DMS79 treated with DMSO at 0.1 percent for 48 hours (cell line): ENCODE data around the gene TJAP1.
"Not testable (repeated sequence)": the region's sequence is repeated elsewhere in the genome, so short reads cannot be mapped to it uniquely, and the experiment has no call there.

Experiments
- DNase-seq: peaks from one replicate; lab custom pipeline; 2025; lab: John Stamatoyannopoulos, UW

TJAP1 gene

GRCh38 chr6:43539409-43539808 lies 62.0 kb downstream of the TJAP1 start:
- not testable (repeated sequence) for DNase-seq

GRCh38 chr6:43540507-43540906 lies 63.1 kb downstream of the TJAP1 start:
- DNase-seq, result no peak

GRCh38 chr6:43541774-43542471 lies 64.6 kb downstream of the TJAP1 start:
- DNase-seq, result no peak

GRCh38 chr6:43544461-43544860 lies 67.1 kb downstream of the TJAP1 start:
- no peak for DNase-seq

GRCh38 chr6:43547222-43547621 lies 69.9 kb downstream of the TJAP1 start:
- DNase-seq, result no peak
